ENCODE measurements around the gene SEMA3B. TPM values are rescaled to one million over a fixed set of nuclear protein-coding genes. Genes with fewer than 3 reads are reported as not detected.

SEMA3B gene
- total RNA-seq, 3 donors from 2014 or later, result 10.1 to 17.6 (median 11.1) TPM

- Histone ChIP-seq H3K9me3 (no peaks in the 10 kb centered on the region), H3K4me1 (peaks cover 5% of the 10 kb centered on the region in 2 donors), H3K27me3 (no peaks in the 10 kb centered on the region), H3K27ac (no peak overlapping the region), H3K4me3 (no peak overlapping the region), H3K36me3 (no peaks in the 10 kb centered on the region)
- intact Hi-C loops (cut with DNase I; ENCODE audit: low total_unique reads), result no loop called here
- no peak for DNase-seq (ENCODE audit: low spot score in 2 of 2)
- TF ChIP-seq POLR2A (IDR thresholded peaks at IDR 0.05) (no peak), CTCF (IDR thresholded peaks at IDR 0.05) (no peak), POLR2AphosphoS5 (IDR thresholded peaks at IDR 0.05) (no peak)
Measured at GRCh38 chr3:50288387-50289007, 19.6 kb downstream of the SEMA3B start.

GRCh38 chr3:50289130-50289529 is 20.2 kb downstream of the SEMA3B start:
- Histone ChIP-seq H3K27ac (no peak overlapping the region), H3K36me3 (no peaks in the 10 kb centered on the region), H3K4me3 (no peak overlapping the region), H3K27me3 (no peaks in the 10 kb centered on the region), H3K9me3 (no peaks in the 10 kb centered on the region), H3K4me1 (peaks cover 5% of the 10 kb centered on the region in 2 donors)
- intact Hi-C loops (cut with DNase I; ENCODE audit: low total_unique reads), result no loop called here
- TF ChIP-seq POLR2A (IDR thresholded peaks at IDR 0.05) (no peak), CTCF (IDR thresholded peaks at IDR 0.05) (no peak), POLR2AphosphoS5 (IDR thresholded peaks at IDR 0.05) (no peak)
- DNase-seq (ENCODE audit: low spot score in 2 of 2), result no peak

- H3K4me1 ChIP-seq, result peaks cover 5% of the 10 kb centered on the region in 2 donors
- H3K27ac ChIP-seq, result peak overlapping the region in 1 of 2 donors; percentile 12
- no peak overlapping the region for H3K4me3 ChIP-seq
- H3K36me3 ChIP-seq, result no peaks in the 10 kb centered on the region
- TF ChIP-seq POLR2A (IDR thresholded peaks at IDR 0.05), result no peak
- no peak for TF ChIP-seq CTCF (IDR thresholded peaks at IDR 0.05)
- no peak for TF ChIP-seq POLR2AphosphoS5 (IDR thresholded peaks at IDR 0.05)
- H3K27me3 ChIP-seq, result no peaks in the 10 kb centered on the region
- intact Hi-C loops (cut with DNase I; ENCODE audit: low total_unique reads), result no loop called here
- DNase-seq (ENCODE audit: low spot score in 2 of 2), result no peak
- no peaks in the 10 kb centered on the region for H3K9me3 ChIP-seq
Measured at GRCh38 chr3:50290161-50290641, 21.3 kb downstream of the SEMA3B start.

GRCh38 chr3:50292159-50293078 is 23.5 kb downstream of the SEMA3B start, which contains the start of gene IFRD2:
IFRD2 (minus strand) TSS chr3:50292429; CDS start chr3:50292274, 155 bp downstream.
- no peak for TF ChIP-seq CTCF (IDR thresholded peaks at IDR 0.05)
- TF ChIP-seq POLR2A (IDR thresholded peaks at IDR 0.05), result peak; percentile 53
- TF ChIP-seq POLR2AphosphoS5 (IDR thresholded peaks at IDR 0.05), result peak; percentile 66 to 94 (median 90)
- H3K36me3 ChIP-seq, result no peaks in the 10 kb centered on the region
- no peaks in the 10 kb centered on the region for H3K9me3 ChIP-seq
- peaks cover 5% of the 10 kb centered on the region in 2 donors for H3K4me1 ChIP-seq
- peak within 1 kb of the TSS; percentile 96 to 99 (median 98) for H3K4me3 ChIP-seq
- H3K27ac ChIP-seq, result peak within 1 kb of the TSS; percentile 92 to 96
- H3K27me3 ChIP-seq, result no peaks in the 10 kb centered on the region
- intact Hi-C loops (cut with DNase I; ENCODE audit: low total_unique reads), result no loop called here
- DNase-seq (ENCODE audit: low spot score in 2 of 2), result peak; percentile 96 to 97

Data from breast epithelium (tissue), 4 donors.